ENCODE results near the gene BASP1. TPM values are rescaled to one million over a fixed set of nuclear protein-coding genes. Genes with fewer than 3 reads are reported as not detected.

BASP1 gene
- total RNA-seq, 1 experiment from 2014 or later: 0.34 TPM

DNA sequence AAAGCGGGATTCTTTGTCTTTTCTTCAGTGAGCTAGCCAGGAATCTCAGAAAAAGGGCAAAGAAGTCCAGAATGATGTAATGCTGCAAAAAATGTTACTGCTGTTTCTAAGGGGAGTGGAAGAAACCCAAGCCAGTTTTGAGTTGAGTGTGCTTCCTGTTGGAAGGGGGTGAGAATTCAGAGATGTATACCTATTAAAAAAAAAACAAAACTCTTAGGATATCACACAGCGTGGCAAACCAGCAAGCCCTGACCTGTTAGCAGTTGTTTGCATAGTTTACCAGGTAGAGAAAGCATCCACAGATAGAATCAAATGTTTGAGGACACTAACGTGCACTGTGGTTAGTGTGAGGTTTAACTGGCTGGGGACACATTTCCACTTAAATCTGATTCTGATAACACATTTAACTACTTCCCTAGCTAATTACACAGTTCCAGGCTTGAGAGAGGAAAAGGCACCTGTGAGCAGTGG is 11.4 kb downstream of the BASP1 start:
- Histone ChIP-seq H3K79me2 (ENCODE audit: insufficient read depth, low read length) (no peaks in the 10 kb centered on the region), H3K36me3 (ENCODE audit: control insufficient read depth in 1 of 2, insufficient read depth in 2 of 2, low read length in 2 of 2) (no peaks in the 10 kb centered on the region; a peak in 1 of 4 replicates), H3K27ac (ENCODE audit: low read depth, low read length) (no peak overlapping the region), H4K20me1 (ENCODE audit: insufficient read depth) (no peaks in the 10 kb centered on the region), H3K9me3 (ENCODE audit: control insufficient read depth in 1 of 2, insufficient read depth in 1 of 2, low read depth in 1 of 2, low read length in 2 of 2) (no peaks in the 10 kb centered on the region), H3K4me3 (replicated peaks in 1 of 2; ENCODE audit: low read depth in 1 of 2, low read length in 2 of 2) (no peak overlapping the region), H3K27me3 (ENCODE audit: insufficient read depth, low read length) (peaks cover 18% of the 10 kb centered on the region; the same call in 1 of the 2 replicates), H3K4me1 (ENCODE audit: control insufficient read depth in 1 of 2, insufficient read depth in 2 of 2, low read length in 2 of 2) (no peaks in the 10 kb centered on the region), H3K4me2 (ENCODE audit: low read length) (no peak overlapping the region), H2AFZ (ENCODE audit: low read depth, low read length, poor library complexity, severe bottlenecking) (no peak overlapping the region), H3K9ac (ENCODE audit: low read length) (no peak overlapping the region), H3K9me2 (ENCODE audit: insufficient read depth) (no peaks in the 10 kb centered on the region)
- intact Hi-C loops (cut with micrococcal nuclease): no loop called here
- no TSS peak for BruUV-seq (replicated peaks)
- CTCF ChIA-PET: no interaction called here
- POLR2A ChIA-PET: no interaction called here
- DNase-seq (ENCODE audit: low read depth, low spot score) (no peak), ATAC-seq (no peak)
- RAD21 ChIA-PET (ENCODE audit: low non-redundant PET in 1 of 2, low total read pairs in 2 of 2, uncharacterized antibody in 2 of 2, unreplicated experiment in 2 of 2): no interaction called here
- no peak for TF ChIP-seq EZH2phosphoT487 (IDR thresholded peaks at IDR 0.05; ENCODE audit: borderline replicate concordance)
- no peak for TF ChIP-seq CEBPB (IDR thresholded peaks at IDR 0.05; ENCODE audit: low read depth)
- no peak for TF ChIP-seq JUND (IDR thresholded peaks at IDR 0.05)
- TF ChIP-seq ZFX (IDR thresholded peaks at IDR 0.05): no peak
- TF ChIP-seq FOSL1 (IDR thresholded peaks at IDR 0.05; ENCODE audit: low read depth): no peak
- no peak for TF ChIP-seq RAD21 (IDR thresholded peaks at IDR 0.05; ENCODE audit: low read depth)
- TF ChIP-seq ZNF274 (IDR thresholded peaks at IDR 0.05; ENCODE audit: low read depth, low read length): no peak
- no peak for TF ChIP-seq EZH2 (IDR thresholded peaks at IDR 0.05)
- no peak for TF ChIP-seq SIN3A (IDR thresholded peaks at IDR 0.05; ENCODE audit: low read depth)
- no peak for TF ChIP-seq TCF7L2 (IDR thresholded peaks at IDR 0.05; ENCODE audit: borderline replicate concordance, extremely low read depth, insufficient read depth, insufficient read length)
- no peak for TF ChIP-seq YY1 (IDR thresholded peaks at IDR 0.05; ENCODE audit: extremely low read depth, insufficient replicate concordance, low read depth, low read length)
- TF ChIP-seq POLR2A (IDR thresholded peaks at IDR 0.05; ENCODE audit: borderline replicate concordance, extremely low read depth, insufficient read depth, insufficient read length): no peak
- no peak for TF ChIP-seq REST (IDR thresholded peaks at IDR 0.05; ENCODE audit: low read depth)
- no peak for TF ChIP-seq MAX (IDR thresholded peaks at IDR 0.05)
- TF ChIP-seq, protein P1, sequence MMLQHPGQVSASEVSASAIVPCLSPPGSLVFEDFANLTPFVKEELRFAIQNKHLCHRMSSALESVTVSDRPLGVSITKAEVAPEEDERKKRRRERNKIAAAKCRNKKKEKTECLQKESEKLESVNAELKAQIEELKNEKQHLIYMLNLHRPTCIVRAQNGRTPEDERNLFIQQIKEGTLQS (IDR thresholded peaks at IDR 0.05): no peak
- no peak for TF ChIP-seq ELF1 (IDR thresholded peaks at IDR 0.05; ENCODE audit: borderline replicate concordance, low read depth)
